WI38 (cell line): ENCODE results near the gene ST3GAL4.
"Not testable (repeated sequence)": the region's sequence is repeated elsewhere in the genome, so short reads cannot be mapped to it uniquely, and the experiment has no call there.

Source experiments
- H3K4me3 ChIP-seq: 2 replicates; pipeline ENCODE4 v1.5.1; 2011; ENCODE audit warnings: low read depth, mild to moderate bottlenecking, control low read depth, low read length
- TF ChIP-seq, protein P1 (sequence below): IDR thresholded peaks from 2 replicates; pipeline ENCODE4 v1.5.1; 2012; ENCODE audit warnings: low read depth, mild to moderate bottlenecking, control low read depth, low read length

The ST3GAL4 gene

GRCh38 chr11:126371595-126371994, 16.1 kb downstream of the ST3GAL4 start:
- TF ChIP-seq, protein P1, sequence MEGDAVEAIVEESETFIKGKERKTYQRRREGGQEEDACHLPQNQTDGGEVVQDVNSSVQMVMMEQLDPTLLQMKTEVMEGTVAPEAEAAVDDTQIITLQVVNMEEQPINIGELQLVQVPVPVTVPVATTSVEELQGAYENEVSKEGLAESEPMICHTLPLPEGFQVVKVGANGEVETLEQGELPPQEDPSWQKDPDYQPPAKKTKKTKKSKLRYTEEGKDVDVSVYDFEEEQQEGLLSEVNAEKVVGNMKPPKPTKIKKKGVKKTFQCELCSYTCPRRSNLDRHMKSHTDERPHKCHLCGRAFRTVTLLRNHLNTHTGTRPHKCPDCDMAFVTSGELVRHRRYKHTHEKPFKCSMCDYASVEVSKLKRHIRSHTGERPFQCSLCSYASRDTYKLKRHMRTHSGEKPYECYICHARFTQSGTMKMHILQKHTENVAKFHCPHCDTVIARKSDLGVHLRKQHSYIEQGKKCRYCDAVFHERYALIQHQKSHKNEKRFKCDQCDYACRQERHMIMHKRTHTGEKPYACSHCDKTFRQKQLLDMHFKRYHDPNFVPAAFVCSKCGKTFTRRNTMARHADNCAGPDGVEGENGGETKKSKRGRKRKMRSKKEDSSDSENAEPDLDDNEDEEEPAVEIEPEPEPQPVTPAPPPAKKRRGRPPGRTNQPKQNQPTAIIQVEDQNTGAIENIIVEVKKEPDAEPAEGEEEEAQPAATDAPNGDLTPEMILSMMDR, result no peak
- H3K4me3 ChIP-seq, result no peak overlapping the region

DNA sequence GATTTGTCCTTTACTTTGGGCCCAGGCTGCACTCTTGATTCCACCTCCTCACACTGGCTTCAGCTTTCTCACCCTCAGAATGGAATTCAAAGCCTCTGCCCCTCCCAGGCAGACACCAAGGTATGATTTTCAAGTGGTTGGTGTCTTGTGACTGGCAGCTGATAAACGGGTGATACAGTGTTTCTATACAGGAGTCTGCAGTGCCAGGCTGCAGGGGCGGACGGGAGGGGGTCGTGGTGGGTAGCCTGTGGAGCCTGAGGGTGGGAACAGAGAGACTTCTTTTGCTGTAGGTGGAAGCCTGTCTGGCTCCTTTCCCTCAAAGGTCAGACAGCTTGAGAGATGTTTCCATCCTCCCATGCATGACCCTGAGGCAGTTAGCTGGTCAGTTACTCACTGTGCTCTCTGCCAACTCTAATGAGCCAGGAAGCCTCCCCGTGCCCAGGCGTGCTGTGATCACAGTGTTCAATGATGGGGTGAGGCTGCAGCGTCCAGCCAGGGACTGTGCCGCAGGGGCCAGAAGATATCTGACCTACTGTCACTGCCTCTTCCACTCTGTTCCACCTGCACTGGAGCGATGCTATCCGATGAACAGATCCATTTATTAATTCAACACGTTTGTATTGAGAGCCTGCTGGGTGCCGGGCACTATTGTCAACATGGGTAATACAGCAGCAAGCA, 18.0 kb downstream of the ST3GAL4 start:
- H3K4me3 ChIP-seq, result not testable (repeated sequence)

- not testable (repeated sequence) for H3K4me3 ChIP-seq
These were observed 19.2 kb downstream of the ST3GAL4 start for GRCh38 chr11:126374562-126375300.

- TF ChIP-seq, protein P1, result no peak
- H3K4me3 ChIP-seq, result no peak overlapping the region
These were observed 20.2 kb downstream of the ST3GAL4 start for GRCh38 chr11:126375726-126376125.

GRCh38 chr11:126378763-126379162, 23.3 kb downstream of the ST3GAL4 start:
- TF ChIP-seq, protein P1, result no peak
- no peak overlapping the region for H3K4me3 ChIP-seq

DNA sequence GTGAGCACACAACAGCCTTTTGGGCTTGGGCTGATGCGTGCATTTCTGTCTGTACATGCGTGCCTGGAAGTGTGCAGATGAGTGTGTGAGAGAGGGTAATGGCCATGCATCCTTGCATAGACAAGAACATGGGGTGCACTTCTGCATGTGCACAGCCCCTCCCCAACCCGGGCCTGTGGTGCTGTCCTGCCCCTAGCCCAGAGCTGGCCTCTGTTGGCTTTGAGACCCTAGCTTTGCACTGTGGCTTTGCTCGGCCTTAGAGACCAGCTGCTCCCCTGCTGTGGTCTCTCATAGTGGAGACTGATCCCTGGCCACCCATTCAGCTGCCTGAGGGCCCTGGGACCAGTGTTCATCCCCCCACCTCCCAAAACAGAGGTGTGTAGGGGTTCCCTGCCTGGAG, 25.4 kb downstream of the ST3GAL4 start:
- H3K4me3 ChIP-seq, result no peak overlapping the region
- TF ChIP-seq, protein P1, result no peak

DNA sequence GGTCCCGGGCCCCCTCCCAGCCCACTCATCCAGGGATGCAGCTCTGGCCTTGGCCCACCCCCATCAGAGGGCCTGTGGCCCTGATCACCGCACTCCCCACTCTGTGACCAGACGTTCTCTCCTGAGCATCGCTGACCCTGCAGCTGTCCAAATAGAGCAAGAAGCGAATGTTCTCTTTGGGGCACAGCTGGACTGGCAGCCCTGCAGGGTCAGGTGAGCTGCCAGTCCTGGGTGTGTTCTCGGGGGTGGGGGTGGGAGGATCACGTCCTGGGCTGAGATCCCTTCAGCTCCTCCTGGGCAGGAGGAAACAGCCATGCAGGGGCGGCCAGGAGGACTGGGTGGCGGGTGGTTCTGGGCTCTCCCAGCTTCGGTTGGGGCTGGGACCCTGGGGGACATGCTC, 26.5 kb downstream of the ST3GAL4 start:
- not testable (repeated sequence) for H3K4me3 ChIP-seq

DNA sequence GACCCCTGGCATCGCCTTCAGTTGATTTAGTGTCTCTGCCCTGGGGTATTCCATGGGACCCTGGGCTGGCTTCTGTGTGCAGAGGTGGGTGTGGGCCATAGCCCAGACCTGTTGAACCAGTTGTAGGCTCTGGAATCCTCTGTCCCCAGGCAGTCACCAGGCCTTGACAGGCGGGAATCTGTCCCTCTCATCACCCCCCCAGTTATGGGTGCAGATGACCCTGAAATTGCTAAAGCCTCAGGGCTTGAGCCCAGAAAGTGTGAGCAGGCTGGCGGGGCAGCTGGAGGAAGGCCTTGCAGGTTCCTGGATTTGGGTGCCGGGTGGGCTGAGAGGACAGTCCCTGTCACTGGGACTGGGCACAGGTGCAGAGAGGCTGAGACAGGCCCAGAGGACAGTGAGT, 27.2 kb downstream of the ST3GAL4 start:
- H3K4me3 ChIP-seq, result not testable (repeated sequence)

DNA sequence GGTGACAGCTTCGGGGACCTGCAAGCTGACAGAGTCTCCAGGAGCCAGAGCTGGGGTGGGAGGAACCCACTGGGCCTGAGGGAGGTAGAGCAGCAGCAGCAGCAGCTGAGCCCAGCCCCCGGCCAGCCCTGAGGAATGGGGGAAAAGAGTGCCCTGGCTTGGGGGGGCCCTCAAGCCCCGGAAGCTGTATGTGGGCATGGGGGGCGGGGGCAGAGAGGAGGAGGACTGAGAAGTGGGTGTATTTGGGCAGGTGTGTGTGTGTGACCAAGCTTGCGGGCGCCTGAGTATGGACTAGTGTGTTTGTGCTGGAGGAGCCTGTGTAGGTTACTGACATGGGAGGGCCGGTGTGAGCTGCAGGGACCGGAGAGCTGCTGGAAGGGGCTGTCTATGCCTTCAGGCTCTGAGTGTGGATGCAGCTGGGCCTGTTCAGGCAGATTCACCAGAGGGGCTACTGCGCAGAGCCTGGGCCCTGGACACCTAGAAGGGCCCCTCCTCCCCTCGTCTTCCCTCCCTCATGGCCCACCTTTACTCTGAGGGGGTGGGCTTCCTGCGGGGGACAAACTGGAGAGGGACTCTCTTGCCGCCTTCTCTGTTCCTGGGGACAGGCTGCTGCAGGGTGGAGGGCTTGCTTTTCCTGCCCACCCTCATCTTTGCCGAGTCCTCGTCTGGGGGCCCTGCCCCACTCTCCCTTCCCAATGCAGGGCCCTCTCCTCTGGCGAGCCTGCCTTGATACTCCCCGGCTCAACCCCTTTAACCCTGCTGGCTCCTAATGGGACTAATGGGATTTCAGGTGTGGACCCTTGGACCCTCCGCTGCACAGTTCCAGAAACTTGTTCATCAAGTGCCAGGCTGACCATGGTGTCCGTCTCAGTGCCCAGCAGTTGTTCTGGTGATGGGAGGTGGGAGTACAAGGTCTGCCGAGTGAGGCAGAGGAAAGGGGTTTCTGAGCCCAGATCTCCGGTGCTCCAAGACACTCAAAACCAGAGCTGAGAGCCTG, 28.2 kb downstream of the ST3GAL4 start:
- TF ChIP-seq, protein P1, result no peak
- no peak overlapping the region for H3K4me3 ChIP-seq
